ENCODE measurements around the gene SLC23A2. TPM values are rescaled to one million over a fixed set of nuclear protein-coding genes. Genes with fewer than 3 reads are reported as not detected.

SLC23A2 gene
- total RNA-seq, 2 donors from 2014 or later: 12.3 to 13.7 TPM

DNA sequence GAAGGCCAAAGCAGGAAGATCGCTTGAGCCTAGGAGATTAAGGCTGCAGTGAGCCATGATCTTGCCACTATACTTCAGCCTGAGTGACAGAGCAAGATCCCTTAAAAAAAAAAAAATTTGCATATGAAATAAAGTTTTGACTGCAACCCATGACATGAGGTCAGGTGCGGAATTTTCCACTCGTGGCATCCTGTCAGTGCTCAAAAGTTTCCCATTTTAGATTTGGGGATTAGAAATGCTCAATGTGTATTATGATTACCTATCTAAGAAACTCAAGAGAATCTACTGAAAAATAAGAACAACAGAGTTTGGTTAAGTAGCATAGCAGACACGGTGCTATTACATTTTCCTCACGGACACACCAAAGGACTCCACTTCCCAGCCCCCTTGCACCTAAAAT, 11.7 kb downstream of the SLC23A2 start:
- Histone ChIP-seq H3K4me3 (ENCODE audit: low read length) (no peak overlapping the region), H3K27ac (ENCODE audit: low read depth, low read length) (no peak overlapping the region), H3K9me3 (ENCODE audit: control insufficient read depth, low read length) (no peaks in the 10 kb centered on the region), H3K4me1 (ENCODE audit: control insufficient read depth, insufficient read depth, low read length) (no peaks in the 10 kb centered on the region), H3K9ac (ENCODE audit: extremely low read depth, low read length, poor library complexity, severe bottlenecking) (no peak overlapping the region), H3K36me3 (ENCODE audit: control insufficient read depth, insufficient read depth, low read length) (no peaks in the 10 kb centered on the region), H3K27me3 (ENCODE audit: control insufficient read depth, insufficient read depth, low read length, poor library complexity, severe bottlenecking) (no peaks in the 10 kb centered on the region)
- H3K27me3 Mint-ChIP-seq (ENCODE audit: insufficient read depth): no peaks in the 10 kb centered on the region
- peaks cover 3% of the 10 kb centered on the region for H3K4me1 Mint-ChIP-seq
- H3K36me3 Mint-ChIP-seq (ENCODE audit: low read depth): peaks cover under 1% of the 10 kb centered on the region
- TF ChIP-seq, protein P1, sequence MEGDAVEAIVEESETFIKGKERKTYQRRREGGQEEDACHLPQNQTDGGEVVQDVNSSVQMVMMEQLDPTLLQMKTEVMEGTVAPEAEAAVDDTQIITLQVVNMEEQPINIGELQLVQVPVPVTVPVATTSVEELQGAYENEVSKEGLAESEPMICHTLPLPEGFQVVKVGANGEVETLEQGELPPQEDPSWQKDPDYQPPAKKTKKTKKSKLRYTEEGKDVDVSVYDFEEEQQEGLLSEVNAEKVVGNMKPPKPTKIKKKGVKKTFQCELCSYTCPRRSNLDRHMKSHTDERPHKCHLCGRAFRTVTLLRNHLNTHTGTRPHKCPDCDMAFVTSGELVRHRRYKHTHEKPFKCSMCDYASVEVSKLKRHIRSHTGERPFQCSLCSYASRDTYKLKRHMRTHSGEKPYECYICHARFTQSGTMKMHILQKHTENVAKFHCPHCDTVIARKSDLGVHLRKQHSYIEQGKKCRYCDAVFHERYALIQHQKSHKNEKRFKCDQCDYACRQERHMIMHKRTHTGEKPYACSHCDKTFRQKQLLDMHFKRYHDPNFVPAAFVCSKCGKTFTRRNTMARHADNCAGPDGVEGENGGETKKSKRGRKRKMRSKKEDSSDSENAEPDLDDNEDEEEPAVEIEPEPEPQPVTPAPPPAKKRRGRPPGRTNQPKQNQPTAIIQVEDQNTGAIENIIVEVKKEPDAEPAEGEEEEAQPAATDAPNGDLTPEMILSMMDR (conservative IDR thresholded peaks at IDR 0.05): no peak
- no peak overlapping the region for H3K4me3 Mint-ChIP-seq
- DNase-seq: no peak
- no peak overlapping the region for H3K27ac Mint-ChIP-seq
- WGBS, 2 experiments (ENCODE audit: insufficient coverage in 1 of 2, insufficient read length in 1 of 2): 77 to 83% methylated on average over 3 to 5 of the region's 5 CpGs
- no peaks in the 10 kb centered on the region for H3K9me3 Mint-ChIP-seq

DNA sequence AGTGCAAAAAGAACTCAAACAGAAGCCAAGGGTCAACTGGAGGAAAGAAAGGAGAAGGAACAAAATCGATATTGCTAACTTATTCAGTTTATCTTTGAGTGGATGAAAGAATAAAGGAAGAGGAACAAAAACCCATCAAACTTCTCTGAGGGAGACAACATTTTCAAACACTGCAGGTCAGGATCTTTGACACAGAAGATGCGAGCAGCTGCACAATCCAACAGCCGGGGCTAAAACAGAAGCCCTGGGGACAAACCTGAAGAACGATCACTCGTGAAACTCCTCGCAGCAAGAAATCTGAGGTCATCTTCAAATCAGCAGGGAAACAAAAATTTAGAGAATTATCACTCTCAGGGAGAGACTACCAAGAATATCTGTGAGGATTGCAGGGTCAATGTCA, 14.2 kb downstream of the SLC23A2 start:
- 80 to 100% methylated on average over 4 to 6 of the region's 6 CpGs for WGBS, 2 experiments (ENCODE audit: insufficient coverage in 1 of 2, insufficient read length in 1 of 2)
- Histone ChIP-seq H3K9me3 (ENCODE audit: control insufficient read depth, low read length) (no peaks in the 10 kb centered on the region), H3K9ac (ENCODE audit: extremely low read depth, low read length, poor library complexity, severe bottlenecking) (no peak overlapping the region), H3K4me1 (ENCODE audit: control insufficient read depth, insufficient read depth, low read length) (no peaks in the 10 kb centered on the region), H3K4me3 (ENCODE audit: low read length) (no peak overlapping the region), H3K27ac (ENCODE audit: low read depth, low read length) (no peak overlapping the region), H3K27me3 (ENCODE audit: control insufficient read depth, insufficient read depth, low read length, poor library complexity, severe bottlenecking) (no peaks in the 10 kb centered on the region), H3K36me3 (ENCODE audit: control insufficient read depth, insufficient read depth, low read length) (no peaks in the 10 kb centered on the region)
- TF ChIP-seq, protein P1 (conservative IDR thresholded peaks at IDR 0.05): no peak
- H3K4me1 Mint-ChIP-seq: peaks cover 3% of the 10 kb centered on the region
- H3K4me3 Mint-ChIP-seq: no peak overlapping the region
- DNase-seq: no peak
- H3K27me3 Mint-ChIP-seq (ENCODE audit: insufficient read depth): no peaks in the 10 kb centered on the region
- H3K36me3 Mint-ChIP-seq (ENCODE audit: low read depth): peaks cover 2% of the 10 kb centered on the region
- H3K27ac Mint-ChIP-seq: no peak overlapping the region
- H3K9me3 Mint-ChIP-seq: no peaks in the 10 kb centered on the region

DNA sequence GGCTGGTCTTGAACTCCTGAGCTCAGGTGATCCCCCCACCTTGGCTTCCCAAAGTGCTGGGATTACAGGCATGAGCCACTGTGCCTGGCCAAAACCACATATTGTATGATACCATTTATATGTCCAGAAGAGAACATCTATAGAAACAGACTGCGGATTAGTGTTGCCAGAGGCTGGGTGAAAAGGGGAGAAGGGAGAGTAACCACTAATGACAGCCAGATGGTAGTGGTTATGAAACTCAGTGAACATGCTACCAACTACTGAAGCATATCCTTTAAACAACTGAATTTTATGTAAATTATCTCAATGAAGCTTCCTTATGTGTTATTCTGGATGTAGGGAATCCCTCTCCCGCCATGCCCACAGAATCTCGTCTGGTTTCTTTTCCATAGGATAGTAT, 15.7 kb downstream of the SLC23A2 start:
- H3K4me1 Mint-ChIP-seq: peaks cover 3% of the 10 kb centered on the region
- H3K36me3 Mint-ChIP-seq (ENCODE audit: low read depth): peaks cover 2% of the 10 kb centered on the region
- Histone ChIP-seq H3K9ac (ENCODE audit: extremely low read depth, low read length, poor library complexity, severe bottlenecking) (no peak overlapping the region), H3K36me3 (ENCODE audit: control insufficient read depth, insufficient read depth, low read length) (no peaks in the 10 kb centered on the region), H3K27ac (ENCODE audit: low read depth, low read length) (no peak overlapping the region), H3K4me3 (ENCODE audit: low read length) (no peak overlapping the region), H3K27me3 (ENCODE audit: control insufficient read depth, insufficient read depth, low read length, poor library complexity, severe bottlenecking) (no peaks in the 10 kb centered on the region), H3K9me3 (ENCODE audit: control insufficient read depth, low read length) (no peaks in the 10 kb centered on the region), H3K4me1 (ENCODE audit: control insufficient read depth, insufficient read depth, low read length) (no peaks in the 10 kb centered on the region)
- no peak for DNase-seq
- TF ChIP-seq, protein P1 (conservative IDR thresholded peaks at IDR 0.05): no peak
- H3K4me3 Mint-ChIP-seq: no peak overlapping the region
- 89 to 100% methylated on average over 1 to 3 of the region's 3 CpGs for WGBS, 2 experiments (ENCODE audit: insufficient coverage in 1 of 2, insufficient read length in 1 of 2)
- H3K27ac Mint-ChIP-seq: no peak overlapping the region
- no peaks in the 10 kb centered on the region for H3K27me3 Mint-ChIP-seq (ENCODE audit: insufficient read depth)
- no peaks in the 10 kb centered on the region for H3K9me3 Mint-ChIP-seq

Measured in endodermal cell (in vitro differentiated cells).